Gastrocnemius medialis (tissue), 4 donors: ENCODE measurements around the gene MTF1. TPM values are rescaled to one million over a fixed set of nuclear protein-coding genes. Genes with fewer than 3 reads are reported as not detected.

ENCODE experiments used
- ATAC-seq, 2 donors: fragments of 150-250 bp; one replicate each; pipeline ENCODE4 v1.9.1; 2016
- DNase-seq, 2 donors: peaks; one replicate each; pipeline ENCODE4 v3.0.0-alpha.2; 2019
- H3K27ac ChIP-seq, 4 donors: fragments of 200-600 bp; sonication (generic); 1 replicate in 1 of 4; 2 replicates in 3 of 4; pipeline ENCODE4 v1.5.1; 2016 to 2018; ENCODE audit warnings: mild to moderate bottlenecking in 2 of 4, moderate library complexity in 1 of 4
- H3K27me3 ChIP-seq, 3 donors: fragments of 200-600 bp; sonication (generic) in 2 of 3; 1 replicate in 1 of 3; 2 replicates in 2 of 3; pipeline versions ENCODE4 v1.5.1 to v1.6.0; 2016 to 2019; ENCODE audit warnings: mild to moderate bottlenecking in 1 of 3, moderate library complexity in 1 of 3
- H3K36me3 ChIP-seq, 2 donors: fragments of 200-600 bp; sonication (generic) in 1 of 2; one replicate each; pipeline ENCODE4 v1.5.1; 2017 to 2018
- H3K4me1 ChIP-seq, 2 donors: fragments of 200-600 bp; sonication (generic) in 1 of 2; one replicate each; pipeline ENCODE4 v1.5.1; 2016 to 2017; ENCODE audit warnings: mild to moderate bottlenecking in 2 of 2
- H3K4me3 ChIP-seq, 4 donors: fragments of 200-600 bp; sonication (generic) in 3 of 4; 1 replicate in 1 of 4; 2 replicates in 3 of 4; pipeline ENCODE4 v1.5.1; 2016 to 2019; ENCODE audit warnings: mild to moderate bottlenecking in 2 of 4
- H3K9me3 ChIP-seq, 3 donors: fragments of 200-600 bp; sonication (generic) in 2 of 3; 1 replicate in 1 of 3; 2 replicates in 2 of 3; pipeline ENCODE4 v1.5.1; 2016 to 2019
- POLR2A ChIP-seq, 2 donors: fragments of 450-650 bp; IDR thresholded peaks; one replicate each; pipeline ENCODE4 v1.6.1; 2017; ENCODE audit warnings: antibody characterized with exemption in 2 of 2, mild to moderate bottlenecking in 2 of 2, moderate library complexity in 2 of 2
- in situ Hi-C, 4 donors: fragments of 200-750 bp; cut with MboI; loops; one replicate each; pipeline versions ENCODE4 v1.15.0 to v1.8.0; 2017; ENCODE audit warnings: low sequenced_read_pairs in 4 of 4
- intact Hi-C: fragments of 100-400 bp; cut with DNase I; formaldehyde crosslinking; loops from one replicate; pipeline ENCODE4 v1.15.1; 2023; ENCODE audit warnings: low total_unique reads
- total RNA-seq, 4 donors: library from RNA; depleted of rRNA; stranded (reverse); fragments of >200 nt; gene quantifications; one replicate each; pipeline versions ENCODE4 v1.1.0 to v1.2.3, GENCODE V29; 2016
- TF ChIP-seq, protein P1 (sequence below), 5 experiments: fragments of 450-650 bp in 3 of 5; fragments of 200-600 bp in 2 of 5; sonication (generic) in 2 of 5; IDR thresholded peaks in 4 of 5; conservative IDR thresholded peaks in 1 of 5; 1 replicate in 4 of 5; 2 replicates in 1 of 5; pipeline ENCODE4 v1.5.1; 2016 to 2019; ENCODE audit warnings: antibody characterized with exemption in 5 of 5, mild to moderate bottlenecking in 3 of 5, moderate library complexity in 3 of 5

Gene MTF1
- total RNA-seq, 4 donors from 2014 or later, result 4.0 to 9.4 (median 6.4) TPM

DNA sequence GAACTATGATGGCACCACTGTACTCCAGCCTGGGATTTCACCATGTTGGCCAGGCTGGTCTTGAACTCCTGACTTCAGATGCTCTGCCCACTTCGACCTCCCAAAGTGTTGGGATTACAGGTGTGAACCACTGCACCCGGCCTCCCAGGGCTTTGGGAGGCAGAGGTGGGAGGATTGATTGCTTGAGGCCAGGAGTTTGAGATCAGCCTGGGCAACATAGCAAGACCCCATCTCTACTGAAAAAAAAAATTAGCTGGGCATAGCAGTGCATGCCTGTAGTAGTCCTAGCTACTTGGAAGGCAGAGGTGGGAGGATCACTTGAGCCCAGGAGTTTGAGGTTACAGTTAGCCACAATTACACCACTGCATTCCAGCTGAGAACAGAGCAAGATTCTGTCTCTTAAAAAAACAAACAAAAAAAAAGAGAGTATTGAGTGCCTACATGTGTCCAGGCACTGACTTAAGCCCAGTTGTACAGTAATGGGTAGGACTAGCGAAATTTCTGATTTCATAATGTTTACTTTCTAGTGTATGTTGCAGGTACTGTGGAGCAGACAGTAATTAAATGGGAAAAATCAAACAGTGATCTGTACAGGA is 61.5 kb downstream of the MTF1 start:
- intact Hi-C loops, result no loop called here
- H3K27me3 ChIP-seq, result no peaks in the 10 kb centered on the region
- peaks cover 9 to 13% of the 10 kb centered on the region in 2 donors for H3K4me1 ChIP-seq
- peaks cover 0 to 29% of the 10 kb centered on the region in 2 donors for H3K36me3 ChIP-seq
- no peak for ATAC-seq
- H3K9me3 ChIP-seq, result no peaks in the 10 kb centered on the region
- H3K4me3 ChIP-seq, result no peak overlapping the region
- TF ChIP-seq, protein P1, sequence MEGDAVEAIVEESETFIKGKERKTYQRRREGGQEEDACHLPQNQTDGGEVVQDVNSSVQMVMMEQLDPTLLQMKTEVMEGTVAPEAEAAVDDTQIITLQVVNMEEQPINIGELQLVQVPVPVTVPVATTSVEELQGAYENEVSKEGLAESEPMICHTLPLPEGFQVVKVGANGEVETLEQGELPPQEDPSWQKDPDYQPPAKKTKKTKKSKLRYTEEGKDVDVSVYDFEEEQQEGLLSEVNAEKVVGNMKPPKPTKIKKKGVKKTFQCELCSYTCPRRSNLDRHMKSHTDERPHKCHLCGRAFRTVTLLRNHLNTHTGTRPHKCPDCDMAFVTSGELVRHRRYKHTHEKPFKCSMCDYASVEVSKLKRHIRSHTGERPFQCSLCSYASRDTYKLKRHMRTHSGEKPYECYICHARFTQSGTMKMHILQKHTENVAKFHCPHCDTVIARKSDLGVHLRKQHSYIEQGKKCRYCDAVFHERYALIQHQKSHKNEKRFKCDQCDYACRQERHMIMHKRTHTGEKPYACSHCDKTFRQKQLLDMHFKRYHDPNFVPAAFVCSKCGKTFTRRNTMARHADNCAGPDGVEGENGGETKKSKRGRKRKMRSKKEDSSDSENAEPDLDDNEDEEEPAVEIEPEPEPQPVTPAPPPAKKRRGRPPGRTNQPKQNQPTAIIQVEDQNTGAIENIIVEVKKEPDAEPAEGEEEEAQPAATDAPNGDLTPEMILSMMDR (IDR thresholded peaks at IDR 0.05 in 4 of 5, conservative IDR thresholded peaks at IDR 0.05 in 1 of 5), result no peak
- no peak for TF ChIP-seq POLR2A (IDR thresholded peaks at IDR 0.05)
- in situ Hi-C loops, result no loop called here
- H3K27ac ChIP-seq, result no peak overlapping the region
- DNase-seq, result no peak

- Histone ChIP-seq H3K27ac (no peak overlapping the region), H3K4me1 (peaks cover 9 to 13% of the 10 kb centered on the region in 2 donors), H3K36me3 (peaks cover 0 to 14% of the 10 kb centered on the region in 2 donors), H3K27me3 (no peaks in the 10 kb centered on the region), H3K9me3 (no peaks in the 10 kb centered on the region), H3K4me3 (peak overlapping the region in 2 of 4 donors; percentile 34 to 55)
- in situ Hi-C loops, result no loop called here
- no peak for ATAC-seq
- intact Hi-C loops, result no loop called here
- no peak for DNase-seq
- TF ChIP-seq POLR2A (IDR thresholded peaks at IDR 0.05), result no peak
- TF ChIP-seq, protein P1 (IDR thresholded peaks at IDR 0.05 in 4 of 5, conservative IDR thresholded peaks at IDR 0.05 in 1 of 5), result no peak
Measured at GRCh38 chr1:37795340-37796125, 63.9 kb downstream of the MTF1 start.

DNA sequence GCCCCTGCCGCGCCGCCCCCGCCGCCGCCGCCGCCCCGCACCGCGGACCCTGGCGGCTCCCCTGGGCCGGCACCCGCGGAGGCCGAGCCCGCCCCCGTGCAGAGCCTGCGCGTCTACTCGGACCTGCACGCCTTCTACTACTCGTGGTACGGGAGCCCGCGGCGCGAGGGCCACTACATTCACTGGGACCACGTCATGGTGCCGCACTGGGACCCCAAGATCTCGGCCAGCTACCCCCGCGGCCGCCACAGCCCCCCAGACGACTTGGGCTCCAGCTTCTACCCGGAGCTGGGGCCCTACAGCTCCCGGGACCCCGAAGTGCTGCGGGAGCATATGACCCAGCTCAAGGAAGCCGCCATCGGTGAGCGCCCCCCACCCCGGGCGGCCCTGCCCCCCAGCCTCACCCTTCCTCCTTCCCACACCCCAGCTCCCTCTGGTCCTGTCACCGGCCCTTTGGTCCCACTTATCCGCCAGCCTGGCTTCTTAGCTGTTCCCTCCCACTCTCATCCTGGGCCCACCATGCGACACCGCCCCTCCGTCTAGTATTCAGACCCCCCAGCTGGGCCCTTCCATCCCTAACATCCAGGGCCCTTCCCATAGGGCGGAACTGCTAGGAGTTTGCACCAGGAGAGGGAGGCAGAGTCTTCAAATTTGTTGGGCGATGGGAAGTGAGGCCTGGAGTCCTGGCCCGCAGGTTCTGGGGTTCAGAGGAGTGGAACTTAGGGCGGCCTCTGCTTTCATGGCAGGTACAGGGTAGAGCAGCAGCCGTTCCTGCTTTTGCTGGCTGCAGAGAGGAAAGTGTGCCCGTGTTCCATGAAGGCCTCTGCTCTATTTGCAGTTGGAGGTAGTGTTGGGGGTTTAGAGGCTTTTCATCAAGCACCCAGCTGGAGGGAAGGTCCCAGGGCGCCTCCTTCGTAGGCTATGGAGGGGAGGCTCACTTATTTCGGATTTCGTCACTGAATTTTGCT is 64.7 kb downstream of the MTF1 start:
- ATAC-seq (peak; percentile 18 to 26), DNase-seq (no peak)
- intact Hi-C loops (no loop called here), in situ Hi-C loops (no loop called here)
- Histone ChIP-seq H3K27me3 (no peaks in the 10 kb centered on the region), H3K27ac (no peak overlapping the region), H3K4me3 (peak overlapping the region; percentile 34 to 56 (median 56)), H3K4me1 (peaks cover 9 to 13% of the 10 kb centered on the region in 2 donors), H3K9me3 (no peaks in the 10 kb centered on the region), H3K36me3 (peaks cover 0 to 5% of the 10 kb centered on the region in 2 donors)
- no peak for TF ChIP-seq POLR2A (IDR thresholded peaks at IDR 0.05)
- TF ChIP-seq, protein P1 (IDR thresholded peaks at IDR 0.05 in 4 of 5, conservative IDR thresholded peaks at IDR 0.05 in 1 of 5), result no peak

DNA sequence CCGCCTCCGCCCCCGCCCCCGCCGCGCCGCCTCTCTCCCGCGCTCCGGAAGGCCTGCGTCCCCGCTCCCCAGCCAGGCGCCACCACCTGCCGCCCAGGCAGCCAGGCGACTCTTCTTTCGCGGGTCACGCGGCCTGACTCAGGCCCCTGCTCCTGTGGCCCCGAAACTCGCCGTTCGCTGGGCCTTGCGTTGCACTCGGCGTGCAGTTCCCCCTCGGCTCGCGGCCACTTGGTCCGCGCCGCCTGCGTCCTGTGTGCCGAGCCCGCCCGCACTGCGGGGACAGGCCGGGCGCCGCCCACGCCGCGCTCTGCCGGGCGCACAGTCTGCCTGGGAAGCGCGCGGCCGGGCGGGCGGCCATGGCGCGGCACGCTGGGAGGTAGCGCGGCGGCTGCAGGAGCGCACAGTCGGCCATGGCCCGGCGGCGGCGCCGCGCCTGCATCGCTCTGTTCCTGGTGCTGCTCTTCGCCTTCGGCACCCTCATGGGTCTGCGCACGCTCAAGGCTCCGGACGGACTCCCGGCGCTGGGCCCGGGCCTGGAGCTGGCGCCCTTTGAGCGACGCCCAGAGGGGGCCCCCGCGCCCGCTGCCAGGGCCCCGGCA is 65.5 kb downstream of the MTF1 start, which contains the start of gene MANEAL:
Gene MANEAL (plus strand): TSS at position 75 of the 599 bp plus-strand sequence. CDS start 336 bp downstream, at position 411.
- Histone ChIP-seq H3K36me3 (no peaks in the 10 kb centered on the region), H3K4me3 (peak within 1 kb of the TSS; percentile 48 to 69 (median 56)), H3K27ac (peak within 1 kb of the TSS in 1 of 4 donors; percentile 33), H3K9me3 (no peaks in the 10 kb centered on the region), H3K27me3 (no peaks in the 10 kb centered on the region), H3K4me1 (peaks cover 9 to 13% of the 10 kb centered on the region in 2 donors)
- TF ChIP-seq POLR2A (IDR thresholded peaks at IDR 0.05), result no peak
- TF ChIP-seq, protein P1 (IDR thresholded peaks at IDR 0.05 in 4 of 5, conservative IDR thresholded peaks at IDR 0.05 in 1 of 5), result no peak
- intact Hi-C loops (no loop called here), in situ Hi-C loops (no loop called here)
- ATAC-seq (peak; percentile 50 to 61), DNase-seq (peak in 1 of 2 donors; percentile 22)
